ENCODE measurements around the gene SHOC1. TPM values are rescaled to one million over a fixed set of nuclear protein-coding genes. Genes with fewer than 3 reads are reported as not detected.

SHOC1 gene
- total RNA-seq, 2 donors from 2014 or later, result not detected

- no peaks in the 10 kb centered on the region for H3K36me3 ChIP-seq
- no peak for TF ChIP-seq CTCF (IDR thresholded peaks at IDR 0.05)
- DNase-seq (ENCODE audit: low spot score), result no peak
- no peak overlapping the region for H3K27ac ChIP-seq
- H3K4me3 ChIP-seq, result no peak overlapping the region
- no peaks in the 10 kb centered on the region for H3K4me1 ChIP-seq
- no peaks in the 10 kb centered on the region for H3K27me3 ChIP-seq
- no peaks in the 10 kb centered on the region for H3K9me3 ChIP-seq
Measured at GRCh38 chr9:111789881-111790280, 4.9 kb downstream of the SHOC1 start.

GRCh38 chr9:111783857-111784256 is 10.9 kb downstream of the SHOC1 start:
- DNase-seq (ENCODE audit: low spot score), result no peak
- H3K9me3 ChIP-seq, result no peaks in the 10 kb centered on the region
- H3K27me3 ChIP-seq, result no peaks in the 10 kb centered on the region
- no peak overlapping the region for H3K4me3 ChIP-seq
- H3K27ac ChIP-seq, result no peak overlapping the region
- no peak for TF ChIP-seq CTCF (IDR thresholded peaks at IDR 0.05)
- H3K36me3 ChIP-seq, result no peaks in the 10 kb centered on the region
- no peaks in the 10 kb centered on the region for H3K4me1 ChIP-seq

DNA sequence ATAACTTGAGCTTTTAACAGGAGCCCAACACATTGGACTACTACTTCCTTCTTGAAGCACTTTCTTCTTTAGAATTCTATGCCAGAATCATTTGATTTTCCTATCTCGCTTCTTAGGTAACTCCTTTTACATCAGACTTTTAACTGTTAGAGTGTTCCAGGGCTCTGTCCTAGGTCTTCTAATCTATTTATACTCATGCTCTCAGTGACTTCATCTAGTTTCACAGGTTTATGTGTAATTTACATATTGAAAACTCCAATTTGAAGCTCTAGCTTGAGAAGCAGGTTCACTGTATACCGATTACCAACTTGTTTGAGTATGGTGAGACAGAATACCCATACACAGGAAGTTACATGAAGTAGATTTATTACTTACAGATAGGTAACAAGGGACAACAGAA is 11.3 kb downstream of the SHOC1 start:
- H3K36me3 ChIP-seq, result no peaks in the 10 kb centered on the region
- H3K27me3 ChIP-seq, result no peaks in the 10 kb centered on the region
- no peak for DNase-seq (ENCODE audit: low spot score)
- H3K4me3 ChIP-seq, result no peak overlapping the region
- H3K27ac ChIP-seq, result no peak overlapping the region
- TF ChIP-seq CTCF (IDR thresholded peaks at IDR 0.05), result no peak
- H3K4me1 ChIP-seq, result no peaks in the 10 kb centered on the region
- no peaks in the 10 kb centered on the region for H3K9me3 ChIP-seq

DNA sequence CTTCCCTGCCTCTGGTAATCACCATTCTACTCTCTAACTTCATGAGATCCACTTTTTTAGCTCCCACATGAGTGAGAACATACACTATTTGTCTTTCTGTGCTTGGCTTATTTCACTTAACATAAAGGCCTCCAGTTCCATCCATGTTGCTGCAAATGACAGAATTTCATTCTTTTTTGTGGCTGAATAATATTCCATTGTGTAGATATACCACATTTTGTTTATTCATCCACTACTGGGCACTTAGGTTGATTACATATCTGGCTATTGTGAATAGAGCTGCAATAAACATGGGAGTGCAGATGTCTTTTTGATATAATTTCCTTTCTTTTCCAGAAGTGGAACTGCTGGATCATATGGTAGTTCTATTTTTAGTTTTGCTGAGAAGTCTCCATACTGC is 28.7 kb downstream of the SHOC1 start:
- Histone ChIP-seq H3K27ac (no peak overlapping the region), H3K36me3 (no peaks in the 10 kb centered on the region), H3K9me3 (peaks cover 0 to 17% of the 10 kb centered on the region in 2 donors), H3K4me1 (no peaks in the 10 kb centered on the region), H3K27me3 (no peaks in the 10 kb centered on the region), H3K4me3 (no peak overlapping the region)
- no peak for TF ChIP-seq CTCF (IDR thresholded peaks at IDR 0.05)
- no peak for DNase-seq (ENCODE audit: low spot score)

- Histone ChIP-seq H3K4me3 (no peak overlapping the region), H3K27me3 (no peaks in the 10 kb centered on the region), H3K4me1 (no peaks in the 10 kb centered on the region), H3K9me3 (peaks cover 0 to 17% of the 10 kb centered on the region in 2 donors), H3K36me3 (no peaks in the 10 kb centered on the region), H3K27ac (no peak overlapping the region)
- DNase-seq (ENCODE audit: low spot score), result no peak
- TF ChIP-seq CTCF (IDR thresholded peaks at IDR 0.05), result no peak
Measured at GRCh38 chr9:111762556-111762955, 32.2 kb downstream of the SHOC1 start.

Data from right atrium auricular region (tissue), 2 donors.